Epithelial cell of esophagus (primary cell): Measurements from ENCODE around the gene TAX1BP3.

Experiments
- DNase-seq: peaks from one replicate; pipeline ENCODE4 v3.0.0; 2010; ENCODE audit warnings: low read depth
- H3K4me3 ChIP-seq: 2 replicates; pipeline ENCODE4 v1.5.1; 2011; ENCODE audit warnings: mild to moderate bottlenecking, low read length, control low read depth
- CTCF ChIP-seq: IDR thresholded peaks from 2 replicates; pipeline ENCODE4 v1.5.1; 2011; ENCODE audit warnings: low read depth, mild to moderate bottlenecking, low read length, control low read depth, inconsistent platforms; ENCODE audit not compliant: insufficient read depth; ENCODE audit errors: missing control alignments

The TAX1BP3 gene

GRCh38 chr17:3678821-3679530 is 10.6 kb upstream of the TAX1BP3 start:
- no peak for TF ChIP-seq CTCF
- no peak for DNase-seq
- H3K4me3 ChIP-seq: no peak overlapping the region

DNA sequence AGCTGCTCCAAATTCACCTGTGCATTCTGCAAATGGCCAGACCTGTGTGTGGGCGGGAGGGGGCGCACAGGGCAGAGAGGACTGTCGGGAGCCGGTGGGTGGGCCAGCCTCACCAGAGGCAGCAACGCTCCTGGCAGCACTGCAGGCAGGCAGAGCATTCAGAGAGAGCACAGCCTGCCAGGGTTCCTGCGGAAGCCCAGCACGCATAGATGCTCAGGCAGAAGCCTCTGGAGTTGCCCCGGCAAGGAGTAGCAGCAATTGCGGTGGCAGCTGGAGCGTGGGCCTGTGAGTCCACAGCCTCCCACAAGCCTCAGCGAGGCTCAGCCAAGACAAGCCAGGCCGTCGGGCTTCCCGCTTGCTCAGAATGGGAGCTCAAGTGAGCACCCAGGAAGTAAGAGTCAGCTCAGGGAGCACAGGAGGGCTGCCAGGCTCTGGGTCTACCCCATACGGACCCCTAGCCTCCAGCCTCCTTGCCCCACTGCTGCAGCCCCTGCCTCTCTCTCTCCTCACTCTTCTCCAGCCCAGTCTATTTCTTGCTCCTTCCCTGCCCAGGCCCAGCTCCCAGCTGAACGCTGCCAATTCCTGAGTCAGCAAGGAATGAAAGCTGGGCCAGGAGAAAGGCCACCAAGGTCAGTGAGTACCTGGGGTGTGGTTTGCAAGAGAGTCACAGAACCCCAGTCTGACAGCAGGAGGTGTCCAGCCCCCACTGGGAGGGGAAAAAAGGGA is 9.9 kb upstream of the TAX1BP3 start:
- H3K4me3 ChIP-seq: no peak overlapping the region
- TF ChIP-seq CTCF: no peak
- no peak for DNase-seq

DNA sequence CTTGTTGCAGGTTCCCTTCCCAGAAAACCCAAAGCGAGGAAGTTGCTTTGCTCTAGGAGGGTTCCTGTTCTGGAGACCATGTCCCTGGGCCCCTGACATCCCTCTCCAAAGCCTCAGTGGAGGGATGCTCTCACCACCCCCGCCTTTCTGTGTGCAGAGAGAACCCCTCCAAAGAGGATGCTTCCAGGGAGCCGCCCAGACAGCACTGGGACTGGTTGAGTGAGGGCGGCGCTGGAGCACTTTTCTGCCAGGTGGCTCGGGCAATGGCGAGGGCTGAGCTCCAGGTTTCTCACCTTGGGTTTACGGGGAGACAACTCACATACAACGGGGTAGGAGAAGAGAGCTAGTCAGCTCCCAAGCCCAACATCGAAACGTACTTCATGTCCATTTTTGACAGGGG is 7.5 kb upstream of the TAX1BP3 start:
- no peak overlapping the region for H3K4me3 ChIP-seq
- DNase-seq: no peak
- no peak for TF ChIP-seq CTCF

DNA sequence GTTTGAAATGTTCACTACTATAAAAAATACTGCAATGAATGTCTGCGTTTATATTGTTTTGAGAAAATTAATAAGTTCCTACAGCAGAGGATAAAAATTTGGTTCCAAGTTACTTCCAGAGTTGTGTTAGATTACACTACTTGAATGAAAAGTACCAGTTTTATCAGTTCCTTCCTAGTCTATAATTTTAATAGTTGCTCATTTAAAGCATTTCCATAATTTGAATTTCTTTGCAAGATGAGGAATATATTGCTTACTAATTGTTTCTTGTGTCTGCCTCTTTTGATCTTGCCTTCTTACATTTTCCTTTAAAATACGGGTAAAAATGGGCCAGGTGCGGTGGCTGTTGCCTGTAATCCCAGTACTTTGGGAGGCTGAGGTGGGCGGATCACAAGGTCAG is 4.2 kb upstream of the TAX1BP3 start:
- DNase-seq: no peak
- no peak overlapping the region for H3K4me3 ChIP-seq
- TF ChIP-seq CTCF: no peak

- no peak for TF ChIP-seq CTCF
- no peak for DNase-seq
- H3K4me3 ChIP-seq: peak overlapping the region; percentile 61
Measured at GRCh38 chr17:3669548-3669947, 1.2 kb upstream of the TAX1BP3 start.

DNA sequence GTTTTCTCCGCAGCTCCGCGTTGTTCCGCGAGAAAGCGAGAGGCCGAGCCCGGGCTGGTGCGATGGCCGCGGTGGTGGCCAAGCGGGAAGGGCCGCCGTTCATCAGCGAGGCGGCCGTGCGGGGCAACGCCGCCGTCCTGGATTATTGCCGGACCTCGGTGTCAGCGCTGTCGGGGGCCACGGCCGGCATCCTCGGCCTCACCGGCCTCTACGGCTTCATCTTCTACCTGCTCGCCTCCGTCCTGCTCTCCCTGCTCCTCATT is 638 bp upstream of the TAX1BP3 start:
- no peak for TF ChIP-seq CTCF
- no peak for DNase-seq
- peak overlapping the region; percentile 61 for H3K4me3 ChIP-seq
